ENCODE measurements around the gene MAML2. TPM values are rescaled to one million over a fixed set of nuclear protein-coding genes. Genes with fewer than 3 reads are reported as not detected.

The MAML2 gene
- total and polyA plus RNA-seq, 4 donors: 3.8 to 41.8 (median 13.7) TPM

DNA sequence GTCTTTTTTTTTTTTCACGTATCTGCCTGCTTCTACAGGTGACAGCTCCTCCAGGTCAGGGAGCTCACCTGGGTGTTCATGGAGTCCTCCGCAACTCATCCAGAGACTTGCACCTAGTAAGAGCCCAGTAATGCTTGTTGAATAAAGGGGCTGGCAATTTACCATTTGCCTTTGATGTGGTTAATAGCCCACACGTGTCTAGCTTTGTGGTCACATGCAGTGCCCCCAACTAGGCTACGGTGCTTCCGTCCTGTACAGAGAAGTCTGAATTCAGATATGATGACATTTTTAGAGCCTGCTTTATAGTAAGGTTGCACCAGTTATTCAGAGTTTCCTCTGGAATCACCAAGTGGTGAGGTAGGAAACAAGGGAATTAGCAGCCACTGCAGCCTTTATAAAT, 219.7 kb downstream of the MAML2 start:
- DNase-seq (no peak), ATAC-seq (ENCODE audit: insufficient read depth, low FRiP score) (no peak)
- Histone ChIP-seq H3K36me3 (ENCODE audit: control insufficient read depth in 4 of 4, insufficient read depth in 4 of 4, low read length in 4 of 4) (peaks cover 0 to 2% (median 0%) of the 10 kb centered on the region in 4 donors), H3K27me3 (ENCODE audit: control insufficient read depth in 3 of 3, insufficient read depth in 3 of 3, low read length in 2 of 3) (no peaks in the 10 kb centered on the region), H3K9ac (ENCODE audit: insufficient read depth in 1 of 2, low read length in 2 of 2) (no peak overlapping the region), H3K4me1 (ENCODE audit: control insufficient read depth in 5 of 5, insufficient read depth in 5 of 5, low read length in 5 of 5) (peaks cover 0 to 14% (median 3%) of the 10 kb centered on the region in 5 donors), H3K27ac (ENCODE audit: low read depth in 1 of 2, low read length in 1 of 2) (no peak overlapping the region), H3K9me3 (ENCODE audit: control insufficient read depth in 4 of 4, insufficient read depth in 3 of 4, low read length in 3 of 4) (no peaks in the 10 kb centered on the region), H3K4me3 (no peak overlapping the region)
- 82 to 83% methylated on average over 5 of the region's 5 CpGs for WGBS, 2 donors
- TF ChIP-seq, protein P1, sequence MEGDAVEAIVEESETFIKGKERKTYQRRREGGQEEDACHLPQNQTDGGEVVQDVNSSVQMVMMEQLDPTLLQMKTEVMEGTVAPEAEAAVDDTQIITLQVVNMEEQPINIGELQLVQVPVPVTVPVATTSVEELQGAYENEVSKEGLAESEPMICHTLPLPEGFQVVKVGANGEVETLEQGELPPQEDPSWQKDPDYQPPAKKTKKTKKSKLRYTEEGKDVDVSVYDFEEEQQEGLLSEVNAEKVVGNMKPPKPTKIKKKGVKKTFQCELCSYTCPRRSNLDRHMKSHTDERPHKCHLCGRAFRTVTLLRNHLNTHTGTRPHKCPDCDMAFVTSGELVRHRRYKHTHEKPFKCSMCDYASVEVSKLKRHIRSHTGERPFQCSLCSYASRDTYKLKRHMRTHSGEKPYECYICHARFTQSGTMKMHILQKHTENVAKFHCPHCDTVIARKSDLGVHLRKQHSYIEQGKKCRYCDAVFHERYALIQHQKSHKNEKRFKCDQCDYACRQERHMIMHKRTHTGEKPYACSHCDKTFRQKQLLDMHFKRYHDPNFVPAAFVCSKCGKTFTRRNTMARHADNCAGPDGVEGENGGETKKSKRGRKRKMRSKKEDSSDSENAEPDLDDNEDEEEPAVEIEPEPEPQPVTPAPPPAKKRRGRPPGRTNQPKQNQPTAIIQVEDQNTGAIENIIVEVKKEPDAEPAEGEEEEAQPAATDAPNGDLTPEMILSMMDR (IDR thresholded peaks at IDR 0.05; ENCODE audit: control extremely low read depth, extremely low read depth): no peak

GRCh38 chr11:96122601-96123074, 220.4 kb downstream of the MAML2 start:
- WGBS, 2 donors: 86 to 94% methylated on average over 2 of the region's 2 CpGs
- H3K9ac ChIP-seq (ENCODE audit: insufficient read depth in 1 of 2, low read length in 2 of 2): no peak overlapping the region
- H3K4me1 ChIP-seq (ENCODE audit: control insufficient read depth in 5 of 5, insufficient read depth in 5 of 5, low read length in 5 of 5): peaks cover 0 to 8% (median 3%) of the 10 kb centered on the region in 5 donors
- H3K4me3 ChIP-seq: no peak overlapping the region
- TF ChIP-seq, protein P1 (IDR thresholded peaks at IDR 0.05; ENCODE audit: control extremely low read depth, extremely low read depth): no peak
- peaks cover 0 to 2% (median 0%) of the 10 kb centered on the region in 4 donors for H3K36me3 ChIP-seq (ENCODE audit: control insufficient read depth in 4 of 4, insufficient read depth in 4 of 4, low read length in 4 of 4)
- ATAC-seq (ENCODE audit: insufficient read depth, low FRiP score) (no peak), DNase-seq (no peak)
- H3K27me3 ChIP-seq (ENCODE audit: control insufficient read depth in 3 of 3, insufficient read depth in 3 of 3, low read length in 2 of 3): no peaks in the 10 kb centered on the region
- no peak overlapping the region for H3K27ac ChIP-seq (ENCODE audit: low read depth in 1 of 2, low read length in 1 of 2)
- H3K9me3 ChIP-seq (ENCODE audit: control insufficient read depth in 4 of 4, insufficient read depth in 3 of 4, low read length in 3 of 4): no peaks in the 10 kb centered on the region

GRCh38 chr11:96119211-96119610, 223.8 kb downstream of the MAML2 start:
- no peak overlapping the region for H3K9ac ChIP-seq (ENCODE audit: insufficient read depth in 1 of 2, low read length in 2 of 2)
- ATAC-seq (ENCODE audit: insufficient read depth, low FRiP score) (no peak), DNase-seq (no peak)
- peaks cover 0 to 2% (median 0%) of the 10 kb centered on the region in 4 donors for H3K36me3 ChIP-seq (ENCODE audit: control insufficient read depth in 4 of 4, insufficient read depth in 4 of 4, low read length in 4 of 4)
- H3K27me3 ChIP-seq (ENCODE audit: control insufficient read depth in 3 of 3, insufficient read depth in 3 of 3, low read length in 2 of 3): no peaks in the 10 kb centered on the region
- H3K4me1 ChIP-seq (ENCODE audit: control insufficient read depth in 5 of 5, insufficient read depth in 5 of 5, low read length in 5 of 5): peaks cover 0 to 10% (median 5%) of the 10 kb centered on the region in 5 donors
- TF ChIP-seq, protein P1 (IDR thresholded peaks at IDR 0.05; ENCODE audit: control extremely low read depth, extremely low read depth): no peak
- H3K9me3 ChIP-seq (ENCODE audit: control insufficient read depth in 4 of 4, insufficient read depth in 3 of 4, low read length in 3 of 4): no peaks in the 10 kb centered on the region
- no peak overlapping the region for H3K27ac ChIP-seq (ENCODE audit: low read depth in 1 of 2, low read length in 1 of 2)
- no peak overlapping the region for H3K4me3 ChIP-seq
- WGBS, 2 donors: 63 to 77% methylated on average over 3 of the region's 3 CpGs

DNA sequence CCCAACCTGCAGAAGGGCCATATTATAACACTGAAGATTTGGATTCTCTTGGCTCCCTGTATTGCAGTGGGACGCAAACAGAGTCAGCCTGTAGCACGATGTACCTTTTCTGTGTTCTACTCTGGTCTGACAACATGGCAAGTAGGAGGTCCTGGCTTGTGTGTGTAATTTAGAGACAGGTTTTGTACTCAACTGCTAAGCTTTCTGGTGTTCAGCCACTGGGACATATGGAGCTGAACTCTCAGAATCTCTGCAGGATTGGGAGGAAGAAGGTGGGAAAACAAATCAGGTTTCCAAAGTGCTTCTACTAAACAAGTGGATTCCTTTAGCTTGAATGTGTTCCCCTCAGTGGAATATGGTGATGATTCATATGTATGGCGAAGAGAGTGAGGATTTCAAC, 226.6 kb downstream of the MAML2 start:
- DNase-seq (no peak), ATAC-seq (ENCODE audit: insufficient read depth, low FRiP score) (no peak)
- H3K36me3 ChIP-seq (ENCODE audit: control insufficient read depth in 4 of 4, insufficient read depth in 4 of 4, low read length in 4 of 4): peaks cover 0 to 2% (median 0%) of the 10 kb centered on the region in 4 donors
- H3K27ac ChIP-seq (ENCODE audit: low read depth in 1 of 2, low read length in 1 of 2): no peak overlapping the region
- H3K9ac ChIP-seq (ENCODE audit: insufficient read depth in 1 of 2, low read length in 2 of 2): no peak overlapping the region
- TF ChIP-seq, protein P1 (IDR thresholded peaks at IDR 0.05; ENCODE audit: control extremely low read depth, extremely low read depth): no peak
- 96 to 98% methylated on average over 3 of the region's 3 CpGs for WGBS, 2 donors
- H3K9me3 ChIP-seq (ENCODE audit: control insufficient read depth in 4 of 4, insufficient read depth in 3 of 4, low read length in 3 of 4): no peaks in the 10 kb centered on the region
- H3K4me3 ChIP-seq: no peak overlapping the region
- H3K4me1 ChIP-seq (ENCODE audit: control insufficient read depth in 5 of 5, insufficient read depth in 5 of 5, low read length in 5 of 5): peaks cover 2 to 32% (median 10%) of the 10 kb centered on the region in 5 donors
- H3K27me3 ChIP-seq (ENCODE audit: control insufficient read depth in 3 of 3, insufficient read depth in 3 of 3, low read length in 2 of 3): no peaks in the 10 kb centered on the region
